IMR-90 (cell line): ENCODE measurements around the gene AAK1.

Experiments used
- BHLHE40 ChIP-seq: fragments of 150-350 bp; IDR thresholded peaks from 2 replicates; pipeline ENCODE4 v1.6.1; 2016; ENCODE audit warnings: mild to moderate bottlenecking, low read depth, low read length
- CEBPB ChIP-seq: IDR thresholded peaks from 2 replicates; pipeline ENCODE4 v1.6.1; 2012; ENCODE audit warnings: low read depth, low read length, improper control_type of control experiment
- CHD1 ChIP-seq: IDR thresholded peaks from 2 replicates; pipeline ENCODE4 v1.6.1; 2012; ENCODE audit warnings: low read depth, low read length, improper control_type of control experiment
- CTCF ChIP-seq: conservative IDR thresholded peaks from 2 replicates; pipeline ENCODE4 v1.5.1; 2012; ENCODE audit warnings: mild to moderate bottlenecking, low read depth, low read length, improper control_type of control experiment
- FOS ChIP-seq: fragments of 150-350 bp; IDR thresholded peaks from 2 replicates; pipeline ENCODE4 v1.6.1; 2016; ENCODE audit warnings: low read depth, low read length
- MAFK ChIP-seq: IDR thresholded peaks from 2 replicates; pipeline ENCODE4 v1.6.1; 2012; ENCODE audit warnings: low read depth, low read length, improper control_type of control experiment
- MXI1 ChIP-seq: IDR thresholded peaks from 2 replicates; pipeline ENCODE4 v1.6.1; 2012; ENCODE audit warnings: low read depth, mild to moderate bottlenecking, low read length, moderate library complexity, borderline replicate concordance
- POLR2A ChIP-seq: IDR thresholded peaks from 2 replicates; pipeline ENCODE4 v1.6.1; 2012; ENCODE audit warnings: mild to moderate bottlenecking, low read depth, low read length
- RAD21 ChIP-seq: IDR thresholded peaks from 2 replicates; pipeline ENCODE4 v1.6.1; 2012; ENCODE audit warnings: low read length, improper control_type of control experiment
- RCOR1 ChIP-seq: IDR thresholded peaks from 2 replicates; pipeline ENCODE4 v1.6.1; 2012; ENCODE audit warnings: mild to moderate bottlenecking, low read length, improper control_type of control experiment; ENCODE audit not compliant: insufficient replicate concordance
- RFX5 ChIP-seq: IDR thresholded peaks from 2 replicates; pipeline ENCODE4 v1.8.0; 2012; ENCODE audit warnings: low read depth, mild to moderate bottlenecking, low read length, moderate library complexity
- SMC3 ChIP-seq: fragments of 150-350 bp; IDR thresholded peaks from 2 replicates; pipeline ENCODE4 v1.6.1; 2016; ENCODE audit warnings: low read depth, mild to moderate bottlenecking, antibody characterized with exemption, low read length, moderate library complexity
- TF ChIP-seq, protein P1 (sequence below): fragments of 150-350 bp; IDR thresholded peaks from 2 replicates; pipeline ENCODE4 v1.6.1; 2017; ENCODE audit warnings: mild to moderate bottlenecking, antibody characterized with exemption, low read length, low read depth
- TF ChIP-seq, protein P2 (sequence below): fragments of 150-350 bp; IDR thresholded peaks from 2 replicates; pipeline ENCODE4 v1.6.1; 2016; ENCODE audit warnings: low read depth, mild to moderate bottlenecking, low read length, moderate library complexity, borderline replicate concordance

GRCh38 chr2:69637923-69638322 lies 5.6 kb downstream of the AAK1 start:
- no peak for TF ChIP-seq MAFK
- TF ChIP-seq CTCF = no peak
- no peak for TF ChIP-seq POLR2A
- TF ChIP-seq, protein P1, sequence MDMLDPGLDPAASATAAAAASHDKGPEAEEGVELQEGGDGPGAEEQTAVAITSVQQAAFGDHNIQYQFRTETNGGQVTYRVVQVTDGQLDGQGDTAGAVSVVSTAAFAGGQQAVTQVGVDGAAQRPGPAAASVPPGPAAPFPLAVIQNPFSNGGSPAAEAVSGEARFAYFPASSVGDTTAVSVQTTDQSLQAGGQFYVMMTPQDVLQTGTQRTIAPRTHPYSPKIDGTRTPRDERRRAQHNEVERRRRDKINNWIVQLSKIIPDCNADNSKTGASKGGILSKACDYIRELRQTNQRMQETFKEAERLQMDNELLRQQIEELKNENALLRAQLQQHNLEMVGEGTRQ = no peak
- no peak for TF ChIP-seq SMC3
- TF ChIP-seq MXI1 = no peak
- no peak for TF ChIP-seq RAD21
- no peak for TF ChIP-seq RFX5
- TF ChIP-seq CEBPB = no peak
- no peak for TF ChIP-seq FOS
- no peak for TF ChIP-seq RCOR1
- TF ChIP-seq, protein P2, sequence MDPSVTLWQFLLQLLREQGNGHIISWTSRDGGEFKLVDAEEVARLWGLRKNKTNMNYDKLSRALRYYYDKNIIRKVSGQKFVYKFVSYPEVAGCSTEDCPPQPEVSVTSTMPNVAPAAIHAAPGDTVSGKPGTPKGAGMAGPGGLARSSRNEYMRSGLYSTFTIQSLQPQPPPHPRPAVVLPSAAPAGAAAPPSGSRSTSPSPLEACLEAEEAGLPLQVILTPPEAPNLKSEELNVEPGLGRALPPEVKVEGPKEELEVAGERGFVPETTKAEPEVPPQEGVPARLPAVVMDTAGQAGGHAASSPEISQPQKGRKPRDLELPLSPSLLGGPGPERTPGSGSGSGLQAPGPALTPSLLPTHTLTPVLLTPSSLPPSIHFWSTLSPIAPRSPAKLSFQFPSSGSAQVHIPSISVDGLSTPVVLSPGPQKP = no peak
- no peak for TF ChIP-seq CHD1
- TF ChIP-seq BHLHE40 = no peak
